Activated T-cell treated with anti-CD3 and anti-CD28 coated beads for 4 hours (primary cell): ENCODE results near the gene RXRA.
"Not testable (repeated sequence)": the region's sequence is repeated elsewhere in the genome, so short reads cannot be mapped to it uniquely, and the experiment has no call there.

ENCODE experiments used
- DNase-seq: peaks from one replicate; pipeline ENCODE4 v3.0.0-alpha.2; 2020

RXRA gene

GRCh38 chr9:134294153-134295071 lies 31.8 kb upstream of the RXRA start:
- no peak for DNase-seq

DNA sequence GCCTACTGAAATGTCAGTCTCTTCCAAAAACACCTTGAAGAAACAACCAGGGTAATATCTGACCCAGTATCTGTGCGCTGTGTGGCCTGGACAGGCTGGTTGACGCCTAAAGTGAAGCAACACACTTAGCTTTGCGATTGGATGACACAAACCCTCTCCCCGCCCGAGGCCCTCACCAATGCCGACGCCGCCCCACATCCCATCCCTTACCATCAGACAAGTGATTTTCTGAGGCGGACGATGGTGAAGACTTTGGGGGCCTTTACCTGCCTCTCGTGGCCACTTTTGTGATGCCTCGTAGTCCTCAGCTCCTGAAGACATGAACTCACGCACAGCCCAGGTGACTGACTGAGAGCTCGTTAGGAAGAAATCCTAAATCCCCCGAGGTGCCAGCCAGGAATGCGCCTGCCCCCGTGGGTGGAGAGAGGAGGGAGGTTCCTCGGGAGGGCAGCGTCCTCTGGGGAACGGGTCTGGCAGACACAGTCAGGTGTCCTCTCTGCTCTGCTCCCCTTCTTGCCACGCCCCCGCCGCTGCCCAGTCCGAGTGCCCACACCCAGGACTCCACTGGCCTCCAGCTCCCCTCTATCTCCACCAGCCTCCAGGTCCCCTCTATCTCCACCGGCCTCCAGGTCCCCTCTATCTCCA lies 31.0 kb upstream of the RXRA start:
- DNase-seq: no peak

GRCh38 chr9:134295746-134296250 lies 30.5 kb upstream of the RXRA start:
- DNase-seq: no peak

GRCh38 chr9:134296301-134297082 lies 29.8 kb upstream of the RXRA start:
- no peak for DNase-seq

GRCh38 chr9:134297083-134297410 lies 29.2 kb upstream of the RXRA start:
- DNase-seq: no peak

- DNase-seq: no peak
Observed at GRCh38 chr9:134297576-134297975, 28.7 kb upstream of the RXRA start.

DNA sequence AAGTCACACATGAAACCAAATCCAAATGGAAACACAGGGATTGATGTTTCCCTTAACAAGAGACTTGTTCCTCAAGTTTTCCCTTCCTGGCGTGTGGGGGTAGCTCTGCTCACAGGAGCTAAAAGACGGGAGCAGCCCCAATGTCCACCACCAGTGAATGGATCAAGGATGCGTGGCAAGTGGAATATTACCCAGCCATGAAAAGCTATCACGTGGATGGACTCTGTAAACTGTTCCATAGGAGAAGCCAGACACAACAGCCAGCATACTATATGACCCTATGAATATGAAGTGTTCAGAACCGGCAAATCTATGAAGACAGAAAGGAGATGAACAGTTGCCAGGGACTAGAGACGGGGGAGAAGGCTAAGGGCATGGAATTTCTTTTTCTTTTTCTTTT lies 28.3 kb upstream of the RXRA start:
- no peak for DNase-seq

GRCh38 chr9:134299068-134299467 lies 27.2 kb upstream of the RXRA start:
- DNase-seq: no peak

- DNase-seq: no peak
Observed at GRCh38 chr9:134299883-134300282, 26.4 kb upstream of the RXRA start.

DNA sequence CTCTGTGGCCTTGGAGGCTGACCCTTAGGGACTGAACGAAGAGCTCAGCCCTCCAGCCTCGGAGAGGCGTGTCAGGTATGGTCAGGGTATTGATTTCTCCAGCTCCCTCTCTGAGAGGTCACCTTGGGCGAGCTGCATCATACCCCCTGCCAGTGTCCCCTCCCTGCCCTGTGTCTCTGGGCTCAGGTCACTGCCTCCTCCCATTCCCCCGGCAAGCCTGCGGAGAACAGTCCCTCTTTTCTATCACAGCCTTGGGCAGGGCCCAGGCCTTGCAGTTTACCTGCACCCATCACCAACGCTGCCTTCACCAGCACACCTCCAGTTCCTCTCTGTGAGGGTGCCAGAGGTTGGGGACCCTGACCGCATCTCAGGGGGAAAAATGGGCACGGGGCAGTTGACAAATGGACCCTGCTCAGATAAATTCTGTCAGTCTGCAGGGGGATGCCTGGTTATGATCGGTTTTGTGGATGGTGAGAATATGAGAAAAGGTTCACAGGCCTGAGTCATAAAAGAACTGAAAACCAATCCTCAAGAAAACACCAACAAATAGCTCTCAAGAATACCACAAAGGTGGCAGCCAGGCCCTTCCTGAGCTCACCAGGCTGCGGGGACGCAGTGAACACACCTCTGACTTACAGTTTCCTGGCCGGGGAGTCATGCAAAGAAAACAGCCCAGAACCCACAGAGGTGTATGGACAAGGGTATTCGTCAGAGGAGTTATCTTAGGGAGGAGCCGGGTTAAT lies 24.7 kb upstream of the RXRA start:
- no peak for DNase-seq

DNA sequence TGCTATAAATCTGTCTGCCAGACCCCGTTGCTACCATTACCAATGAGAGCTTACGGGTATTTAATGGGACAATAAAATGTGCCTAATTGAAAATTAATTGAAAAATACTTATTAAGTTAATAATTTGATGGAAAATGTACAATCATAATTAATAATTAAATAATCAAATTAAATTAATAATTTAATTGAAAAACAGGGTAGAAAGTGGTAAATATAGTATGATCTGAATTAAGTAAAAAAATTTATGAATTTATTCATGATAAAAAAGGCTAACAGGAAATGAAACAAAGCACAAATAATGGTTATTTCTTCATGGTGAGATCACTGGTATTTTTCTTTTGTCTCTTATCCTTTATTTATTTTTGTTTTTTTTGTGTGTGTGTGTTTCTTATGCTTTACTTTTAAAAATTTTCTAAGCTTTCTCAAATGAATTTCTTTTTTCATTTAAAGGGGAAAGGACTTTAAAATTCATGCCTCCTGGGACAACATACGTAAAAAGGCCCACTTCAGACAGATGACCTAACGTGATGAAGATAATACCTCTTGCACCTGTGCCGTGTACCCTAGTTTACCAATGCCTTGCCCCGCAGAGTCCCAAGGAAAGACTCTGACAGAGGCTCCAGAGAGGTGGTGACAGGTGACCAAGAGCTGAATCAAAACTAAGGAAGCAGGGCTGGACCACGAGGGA lies 24.0 kb upstream of the RXRA start:
- no peak for DNase-seq

GRCh38 chr9:134303601-134304000 lies 22.7 kb upstream of the RXRA start:
- DNase-seq: no peak

- DNase-seq: no peak
Observed at GRCh38 chr9:134304261-134304660, 22.0 kb upstream of the RXRA start.

DNA sequence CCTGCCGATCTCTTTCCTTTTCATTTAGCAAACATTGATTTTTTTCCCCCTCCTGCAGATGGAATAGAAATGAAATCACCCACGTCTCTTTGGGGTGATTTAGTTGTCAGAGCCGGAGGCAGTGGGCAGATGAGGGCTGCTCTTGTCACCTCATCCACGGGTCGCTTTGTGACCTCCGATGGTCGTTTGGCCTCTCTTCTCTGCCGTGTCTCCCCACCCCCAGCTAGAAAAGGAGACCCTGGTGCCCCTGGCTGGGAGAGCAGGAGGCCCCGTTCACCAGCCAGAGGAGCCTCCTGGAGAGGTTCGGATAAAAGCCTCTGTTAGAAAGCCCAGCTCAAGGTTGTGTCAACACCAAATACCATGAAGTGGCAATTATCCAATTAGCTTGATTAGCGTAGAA lies 21.6 kb upstream of the RXRA start:
- DNase-seq: no peak

- no peak for DNase-seq
Observed at GRCh38 chr9:134305533-134305932, 20.7 kb upstream of the RXRA start.

DNA sequence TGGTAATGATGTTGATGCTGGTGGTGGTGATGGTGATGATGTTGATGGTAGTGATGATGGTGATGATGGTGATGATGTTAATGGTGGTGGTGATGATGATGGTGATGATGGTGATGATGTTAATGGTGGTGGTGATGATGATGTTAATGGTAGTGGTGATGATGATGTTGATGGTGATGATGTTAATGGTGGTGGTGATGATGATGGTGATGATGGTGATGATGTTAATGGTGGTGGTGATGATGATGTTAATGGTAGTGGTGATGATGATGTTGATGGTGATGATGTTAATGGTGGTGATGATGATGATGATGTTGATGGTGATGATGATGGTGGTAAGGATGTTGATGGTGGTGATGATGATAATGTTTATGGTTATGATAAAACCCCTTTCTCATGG lies 20.2 kb upstream of the RXRA start:
- not testable (repeated sequence) for DNase-seq

- no peak for DNase-seq
Observed at GRCh38 chr9:134306636-134307600, 19.3 kb upstream of the RXRA start.

DNA sequence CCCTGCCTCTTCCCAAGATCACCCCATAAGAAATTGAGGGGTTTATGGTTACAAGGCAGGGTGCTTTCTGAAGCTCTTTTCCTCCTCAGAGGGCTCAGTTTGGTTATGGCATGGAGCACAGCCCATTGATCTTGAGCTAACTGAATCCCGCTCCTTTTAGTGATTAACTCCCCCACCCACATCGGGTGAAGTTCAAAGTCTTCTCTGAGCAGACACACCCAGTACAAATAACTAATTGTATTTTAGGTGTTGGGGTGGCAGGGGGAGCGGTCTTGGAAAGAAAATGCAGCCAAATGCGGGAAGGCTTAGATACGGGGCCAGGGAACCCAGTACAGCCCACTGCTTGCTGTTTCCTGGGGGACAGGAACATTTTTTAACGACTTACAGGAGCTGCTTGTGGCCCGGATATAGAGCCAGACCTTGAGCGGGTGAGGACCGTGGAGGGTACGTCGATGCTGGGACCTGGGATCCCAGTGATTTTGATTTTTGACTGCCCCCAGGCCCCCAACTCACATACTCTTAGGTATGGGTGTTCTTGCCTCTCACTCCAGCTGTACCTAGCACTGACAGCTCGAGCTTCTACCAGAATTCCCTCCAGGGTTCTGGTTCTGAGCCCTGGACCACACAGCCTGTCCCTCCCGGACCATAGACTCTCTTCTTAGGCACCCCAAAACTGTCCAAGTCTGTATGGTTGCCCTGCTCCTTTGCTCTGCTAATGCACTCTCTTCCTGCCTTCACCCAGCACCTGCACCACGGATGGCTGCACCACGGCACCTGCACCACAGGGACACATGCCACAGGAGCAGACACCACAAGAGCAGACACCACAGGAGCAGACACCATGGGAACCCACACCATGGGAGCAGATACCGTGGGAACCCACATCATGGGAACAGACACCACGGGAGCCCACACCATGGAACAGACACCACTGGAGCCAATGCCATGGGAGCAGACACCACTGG lies 18.3 kb upstream of the RXRA start:
- no peak for DNase-seq

DNA sequence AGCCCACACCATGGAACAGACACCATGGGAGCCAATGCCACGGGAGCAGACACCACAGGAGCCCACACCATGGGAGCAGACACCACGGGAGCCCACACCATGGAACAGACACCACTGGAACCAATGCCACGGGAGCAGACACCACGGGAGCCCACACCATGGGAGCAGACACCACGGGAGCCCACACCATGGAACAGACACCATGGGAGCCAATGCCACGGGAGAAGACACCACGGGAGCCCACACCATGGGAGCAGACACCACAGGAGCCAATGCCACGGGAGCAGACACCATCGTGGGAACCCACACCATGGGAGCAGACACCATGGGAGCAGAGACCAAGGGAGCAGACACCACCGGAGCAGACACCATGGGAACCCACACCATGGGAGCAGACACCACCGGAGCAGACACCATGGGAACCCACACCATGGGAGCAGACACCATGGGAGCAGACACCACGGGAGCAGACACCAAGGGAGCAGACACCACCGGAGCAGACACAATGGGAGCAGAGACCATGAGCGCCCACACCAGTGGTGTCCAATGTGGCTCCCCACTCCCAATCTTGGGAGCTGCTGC lies 17.5 kb upstream of the RXRA start:
- DNase-seq: not testable (repeated sequence)
